GM23338 (cell line): ENCODE results near the gene GIGYF1. TPM values are rescaled to one million over a fixed set of nuclear protein-coding genes. Genes with fewer than 3 reads are reported as not detected.
A peak's percentile ranks its signal among the peaks of the same experiment; 100 is the strongest.

Experiments used
- ATAC-seq: fragments of 200-7000 bp; cut with Tn5 transposase; 3 replicates; pipeline ENCODE4 v1.9.1; 2020
- DNase-seq: peaks from one replicate; pipeline ENCODE4 v3.0.0-alpha.2; 2015; ENCODE audit warnings: low spot score
- H2AFZ ChIP-seq: fragments of 200-600 bp; sonication (generic); 2 replicates; pipeline ENCODE4 v1.8.0; 2016; ENCODE audit warnings: antibody characterized with exemption, mild to moderate bottlenecking, moderate library complexity
- H3F3A ChIP-seq: fragments of 200-600 bp; sonication (generic); replicated peaks from 2 replicates; pipeline ENCODE4 v1.8.0; 2017; ENCODE audit warnings: antibody characterized with exemption, mixed run types, low read depth
- H3K27ac ChIP-seq: fragments of 200-600 bp; sonication (generic); 2 replicates; pipeline ENCODE4 v1.6.1; 2016; ENCODE audit warnings: low read depth
- H3K27me3 ChIP-seq: fragments of 200-600 bp; sonication (generic); 2 replicates; pipeline ENCODE4 v1.8.0; 2016; ENCODE audit warnings: mild to moderate bottlenecking, mixed run types, moderate library complexity; ENCODE audit not compliant: insufficient read depth
- H3K36me3 ChIP-seq: fragments of 200-600 bp; sonication (generic); 2 replicates; pipeline ENCODE4 v1.8.0; 2016; ENCODE audit warnings: mild to moderate bottlenecking; ENCODE audit not compliant: insufficient read depth
- H3K4me1 ChIP-seq: fragments of 200-600 bp; sonication (generic); 2 replicates; pipeline ENCODE4 v1.8.0; 2016; ENCODE audit warnings: mild to moderate bottlenecking, moderate library complexity; ENCODE audit not compliant: insufficient read depth
- H3K4me2 ChIP-seq: fragments of 200-600 bp; sonication (generic); 2 replicates; pipeline ENCODE4 v1.7.1; 2017; ENCODE audit warnings: mixed run types
- H3K4me3 ChIP-seq: fragments of 200-600 bp; sonication (generic); 2 replicates; pipeline ENCODE4 v1.6.1; 2016; ENCODE audit warnings: mixed run types
- H3K79me2 ChIP-seq: fragments of 200-600 bp; sonication (generic); replicated peaks from 2 replicates; pipeline ENCODE4 v1.8.0; 2017; ENCODE audit warnings: mild to moderate bottlenecking; ENCODE audit not compliant: insufficient read depth
- H3K9me2 ChIP-seq: fragments of 200-600 bp; sonication (generic); 2 replicates; pipeline ENCODE4 v1.8.0; 2017; ENCODE audit not compliant: insufficient read depth
- H4K20me1 ChIP-seq: fragments of 200-600 bp; sonication (generic); replicated peaks from 2 replicates; pipeline ENCODE4 v1.8.0; 2017; ENCODE audit warnings: mild to moderate bottlenecking; ENCODE audit not compliant: insufficient read depth
- H3K27ac Mint-ChIP-seq: 2 replicates; pipeline ENCODE4 v1.8.0; 2020; ENCODE audit warnings: inconsistent platforms, mild to moderate bottlenecking, moderate library complexity, mixed read lengths
- H3K27me3 Mint-ChIP-seq: 3 replicates; pipeline ENCODE4 v1.8.0; 2022; ENCODE audit warnings: low read depth, mild to moderate bottlenecking, moderate library complexity, mixed read lengths, inconsistent platforms; ENCODE audit not compliant: insufficient read depth, poor library complexity
- H3K36me3 Mint-ChIP-seq: 3 replicates; pipeline ENCODE4 v1.8.0; 2021; ENCODE audit warnings: low read depth, mild to moderate bottlenecking, inconsistent platforms, moderate library complexity, mixed read lengths
- H3K4me1 Mint-ChIP-seq: 3 replicates; pipeline ENCODE4 v1.8.0; 2020; ENCODE audit warnings: mild to moderate bottlenecking, inconsistent platforms, mixed read lengths
- H3K4me3 Mint-ChIP-seq: 3 replicates; pipeline ENCODE4 v1.8.0; 2021; ENCODE audit warnings: moderate library complexity, mild to moderate bottlenecking, inconsistent platforms, mixed read lengths
- H3K9me3 Mint-ChIP-seq: 3 replicates; pipeline ENCODE4 v1.8.0; 2020; ENCODE audit warnings: moderate library complexity, mild to moderate bottlenecking, inconsistent platforms, mixed read lengths
- CREB1 ChIP-seq: fragments of 250-450 bp; sonication (Bioruptor Pico); IDR thresholded peaks from 2 replicates; pipeline ENCODE4 v1.5.0; 2020; ENCODE audit warnings: low read depth, mild to moderate bottlenecking, moderate library complexity
- CTCF ChIP-seq, 2 experiments: fragments of 200-600 bp in 1 of 2; sonication (generic) in 1 of 2; conservative IDR thresholded peaks; 2 replicates each; pipeline versions ENCODE4 v1.5.1 to v1.6.1; 2016 to 2017; ENCODE audit warnings: antibody characterized with exemption in 2 of 2, low read depth in 2 of 2, mild to moderate bottlenecking in 2 of 2, moderate library complexity in 1 of 2
- EZH2 ChIP-seq: fragments of 200-600 bp; sonication (generic); IDR thresholded peaks from one replicate; pipeline ENCODE4 v1.8.0; 2017; ENCODE audit warnings: antibody characterized with exemption, mild to moderate bottlenecking, low read depth; ENCODE audit not compliant: unreplicated experiment
- EZH2phosphoT487 ChIP-seq: fragments of 200-600 bp; sonication (generic); IDR thresholded peaks from one replicate; pipeline ENCODE4 v1.8.1; 2018; ENCODE audit warnings: antibody characterized with exemption; ENCODE audit not compliant: unreplicated experiment
- JUNB ChIP-seq: IDR thresholded peaks from one replicate; pipeline ENCODE4 v1.6.1; 2016; ENCODE audit warnings: antibody characterized with exemption; ENCODE audit not compliant: unreplicated experiment
- NANOG ChIP-seq: IDR thresholded peaks from 2 replicates; pipeline ENCODE4 v1.6.1; 2016; ENCODE audit warnings: antibody characterized with exemption, borderline replicate concordance
- POLR2AphosphoS5 ChIP-seq: IDR thresholded peaks from 2 replicates; pipeline ENCODE4 v1.6.1; 2016; ENCODE audit warnings: antibody characterized with exemption, low read depth
- STAT1 ChIP-seq: IDR thresholded peaks from one replicate; pipeline ENCODE4 v1.6.1; 2016; ENCODE audit warnings: antibody characterized with exemption; ENCODE audit not compliant: unreplicated experiment
- ZNF114 ChIP-seq: fragments of 250-450 bp; sonication (Bioruptor Pico); IDR thresholded peaks from 2 replicates; pipeline ENCODE4 v1.5.0; 2020; ENCODE audit warnings: mild to moderate bottlenecking, moderate library complexity
- ZNF331 ChIP-seq: fragments of 250-450 bp; sonication (Bioruptor Pico); IDR thresholded peaks from 2 replicates; pipeline ENCODE4 v1.5.0; 2020; ENCODE audit warnings: low read depth, mild to moderate bottlenecking, moderate library complexity
- polyA plus RNA-seq: library from polyadenylated mRNA; unstranded; fragments of >200 nt; fragmentation: Nextera tagmentation; extraction: Ambion mirVana; gene quantifications from 2 replicates; pipeline ENCODE4 v1.2.1, GENCODE V29; 2016
- total RNA-seq: library from RNA; depleted of rRNA; stranded (reverse); fragments of >200 nt; shearing (Covaris generic); gene quantifications from 2 replicates; pipeline ENCODE4 v1.2.3, GENCODE V29; 2014
- TF ChIP-seq, protein P1 (sequence below): IDR thresholded peaks from 2 replicates; pipeline ENCODE4 v1.6.1; 2016; ENCODE audit warnings: antibody characterized with exemption
- TF ChIP-seq, protein P2 (sequence below): IDR thresholded peaks from one replicate; pipeline ENCODE4 v1.6.1; 2018; ENCODE audit warnings: antibody characterized with exemption; ENCODE audit not compliant: unreplicated experiment

GIGYF1 gene
- total and polyA plus RNA-seq, 2 experiments from 2014 or later: 40.4 to 69.8 TPM

DNA sequence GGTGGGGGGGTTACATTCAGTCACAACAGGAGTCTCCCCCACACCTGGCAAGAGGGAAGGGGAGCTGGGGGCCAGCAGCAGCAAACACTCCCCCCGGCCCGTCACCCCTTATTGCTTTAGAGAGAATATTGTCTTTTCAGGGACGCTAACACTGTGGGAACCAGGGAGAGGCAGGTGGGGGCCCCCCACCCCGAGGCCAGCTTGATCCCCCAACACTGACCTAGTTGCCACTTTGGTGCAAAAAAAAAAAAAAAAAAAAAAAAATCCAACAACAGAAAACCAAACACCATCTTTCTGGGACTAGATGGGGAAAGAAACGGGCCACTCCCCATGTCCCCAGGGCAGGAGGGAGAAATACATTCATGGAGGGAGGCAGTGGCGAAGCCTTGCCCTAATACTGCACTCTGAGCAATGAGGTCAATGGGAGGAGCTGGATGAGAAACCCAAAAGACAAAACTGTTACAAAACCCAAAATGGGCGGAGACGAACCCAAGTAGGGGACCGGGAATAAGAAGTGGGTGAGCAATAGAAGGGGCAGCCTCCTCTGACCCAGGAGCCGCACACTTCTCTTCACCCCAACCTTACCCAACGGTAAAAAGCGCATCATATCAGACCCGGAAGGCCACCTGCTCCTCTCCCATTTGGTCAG, 14.0 kb downstream of the GIGYF1 start:
- no peaks in the 10 kb centered on the region for H3K9me3 Mint-ChIP-seq
- Histone ChIP-seq H3K36me3 (no peaks in the 10 kb centered on the region; the same call in 1 of the 2 replicates), H3K27me3 (no peaks in the 10 kb centered on the region), H3K9me2 (no peaks in the 10 kb centered on the region), H4K20me1 (no peaks in the 10 kb centered on the region; the same call in 1 of the 2 replicates), H3K79me2 (no peaks in the 10 kb centered on the region), H3K4me1 (peaks cover 11% of the 10 kb centered on the region), H2AFZ (no peak overlapping the region), H3K4me3 (no peak overlapping the region), H3K27ac (peak overlapping the region; percentile 81; the same call in 1 of the 2 replicates), H3F3A (peaks cover 43% of the 10 kb centered on the region), H3K4me2 (no peak overlapping the region)
- no peak overlapping the region; the same call in 2 of the 3 replicates for H3K4me3 Mint-ChIP-seq
- ATAC-seq (no peak), DNase-seq (peak; percentile 52)
- H3K27ac Mint-ChIP-seq: no peak overlapping the region; the same call in 1 of the 2 replicates
- TF ChIP-seq NANOG (no peak), JUNB (no peak)
- TF ChIP-seq, protein P1, sequence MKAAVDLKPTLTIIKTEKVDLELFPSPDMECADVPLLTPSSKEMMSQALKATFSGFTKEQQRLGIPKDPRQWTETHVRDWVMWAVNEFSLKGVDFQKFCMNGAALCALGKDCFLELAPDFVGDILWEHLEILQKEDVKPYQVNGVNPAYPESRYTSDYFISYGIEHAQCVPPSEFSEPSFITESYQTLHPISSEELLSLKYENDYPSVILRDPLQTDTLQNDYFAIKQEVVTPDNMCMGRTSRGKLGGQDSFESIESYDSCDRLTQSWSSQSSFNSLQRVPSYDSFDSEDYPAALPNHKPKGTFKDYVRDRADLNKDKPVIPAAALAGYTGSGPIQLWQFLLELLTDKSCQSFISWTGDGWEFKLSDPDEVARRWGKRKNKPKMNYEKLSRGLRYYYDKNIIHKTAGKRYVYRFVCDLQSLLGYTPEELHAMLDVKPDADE: no peak
- H3K4me1 Mint-ChIP-seq: peaks cover 11% of the 10 kb centered on the region
- H3K36me3 Mint-ChIP-seq: peaks cover 54% of the 10 kb centered on the region
- peaks cover 17% of the 10 kb centered on the region for H3K27me3 Mint-ChIP-seq

DNA sequence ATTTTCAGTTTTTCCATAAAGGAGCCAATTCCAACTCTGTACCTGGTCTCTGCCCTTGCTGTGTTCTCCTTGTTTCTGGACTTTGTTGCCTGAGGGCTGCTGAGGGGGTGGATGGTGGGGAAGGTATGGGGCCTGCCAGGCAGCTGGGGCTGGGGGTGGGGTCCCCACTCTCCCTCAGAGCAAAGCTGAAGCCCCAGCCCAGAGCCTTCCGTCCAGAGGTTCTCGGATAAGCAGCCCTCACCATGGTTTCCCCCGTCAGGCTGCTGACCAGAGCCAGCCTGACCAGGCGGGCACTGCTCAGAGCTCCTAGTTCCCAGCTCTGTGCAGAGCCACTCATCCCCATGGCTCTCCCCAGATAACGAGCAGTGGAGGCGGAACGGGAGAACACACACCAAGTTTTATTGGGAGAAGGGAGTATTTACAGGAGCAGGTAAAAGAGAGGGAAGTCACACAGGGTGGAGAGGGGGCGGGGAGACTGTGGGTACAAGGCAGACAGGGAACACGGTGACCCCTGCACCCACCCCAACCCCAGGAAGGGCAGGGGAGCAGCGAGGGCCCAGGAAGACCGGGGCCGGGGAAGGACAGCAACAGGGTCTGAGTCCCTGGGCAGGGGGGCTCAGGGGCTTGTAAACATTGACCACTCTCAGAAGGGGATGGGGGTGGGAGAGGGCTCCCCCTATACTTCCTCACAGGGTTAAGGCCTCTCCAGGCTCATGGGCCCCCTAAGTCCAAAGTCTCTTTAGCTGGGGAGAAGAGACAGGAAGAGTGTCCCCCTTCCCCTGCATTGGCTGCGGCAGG, 14.7 kb downstream of the GIGYF1 start:
- Mint-ChIP-seq H3K27ac (0 out of 2 replicates have a peak overlapping the region, but pooled peaks have one; percentile 28), H3K4me3 (no peak overlapping the region), H3K9me3 (no peaks in the 10 kb centered on the region), H3K4me1 (peaks cover 11% of the 10 kb centered on the region), H3K27me3 (peaks cover 19% of the 10 kb centered on the region), H3K36me3 (peaks cover 48% of the 10 kb centered on the region)
- Histone ChIP-seq H4K20me1 (no peaks in the 10 kb centered on the region; the same call in 1 of the 2 replicates), H3K9me2 (no peaks in the 10 kb centered on the region), H3K27ac (peak overlapping the region; percentile 81), H3K27me3 (no peaks in the 10 kb centered on the region), H3F3A (peaks cover 42% of the 10 kb centered on the region), H3K4me2 (no peak overlapping the region), H3K4me1 (peaks cover 11% of the 10 kb centered on the region), H3K79me2 (no peaks in the 10 kb centered on the region), H2AFZ (no peak overlapping the region), H3K36me3 (no peaks in the 10 kb centered on the region; the same call in 1 of the 2 replicates), H3K4me3 (no peak overlapping the region)
- no peak; the same call in 2 of the 3 replicates for ATAC-seq
- DNase-seq: no peak
- TF ChIP-seq STAT1: no peak
- TF ChIP-seq CREB1 (CRISPR knock-in tag): no peak
- TF ChIP-seq, protein P2, sequence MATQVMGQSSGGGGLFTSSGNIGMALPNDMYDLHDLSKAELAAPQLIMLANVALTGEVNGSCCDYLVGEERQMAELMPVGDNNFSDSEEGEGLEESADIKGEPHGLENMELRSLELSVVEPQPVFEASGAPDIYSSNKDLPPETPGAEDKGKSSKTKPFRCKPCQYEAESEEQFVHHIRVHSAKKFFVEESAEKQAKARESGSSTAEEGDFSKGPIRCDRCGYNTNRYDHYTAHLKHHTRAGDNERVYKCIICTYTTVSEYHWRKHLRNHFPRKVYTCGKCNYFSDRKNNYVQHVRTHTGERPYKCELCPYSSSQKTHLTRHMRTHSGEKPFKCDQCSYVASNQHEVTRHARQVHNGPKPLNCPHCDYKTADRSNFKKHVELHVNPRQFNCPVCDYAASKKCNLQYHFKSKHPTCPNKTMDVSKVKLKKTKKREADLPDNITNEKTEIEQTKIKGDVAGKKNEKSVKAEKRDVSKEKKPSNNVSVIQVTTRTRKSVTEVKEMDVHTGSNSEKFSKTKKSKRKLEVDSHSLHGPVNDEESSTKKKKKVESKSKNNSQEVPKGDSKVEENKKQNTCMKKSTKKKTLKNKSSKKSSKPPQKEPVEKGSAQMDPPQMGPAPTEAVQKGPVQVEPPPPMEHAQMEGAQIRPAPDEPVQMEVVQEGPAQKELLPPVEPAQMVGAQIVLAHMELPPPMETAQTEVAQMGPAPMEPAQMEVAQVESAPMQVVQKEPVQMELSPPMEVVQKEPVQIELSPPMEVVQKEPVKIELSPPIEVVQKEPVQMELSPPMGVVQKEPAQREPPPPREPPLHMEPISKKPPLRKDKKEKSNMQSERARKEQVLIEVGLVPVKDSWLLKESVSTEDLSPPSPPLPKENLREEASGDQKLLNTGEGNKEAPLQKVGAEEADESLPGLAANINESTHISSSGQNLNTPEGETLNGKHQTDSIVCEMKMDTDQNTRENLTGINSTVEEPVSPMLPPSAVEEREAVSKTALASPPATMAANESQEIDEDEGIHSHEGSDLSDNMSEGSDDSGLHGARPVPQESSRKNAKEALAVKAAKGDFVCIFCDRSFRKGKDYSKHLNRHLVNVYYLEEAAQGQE: no peak
- TF ChIP-seq EZH2phosphoT487: no peak
- no peak for TF ChIP-seq ZNF331 (CRISPR knock-in tag)
- TF ChIP-seq EZH2: no peak
- no peak for TF ChIP-seq NANOG
- no peak; the same call in 1 of the 2 replicates for TF ChIP-seq POLR2AphosphoS5
- no peak for TF ChIP-seq JUNB
- TF ChIP-seq ZNF114: no peak
- TF ChIP-seq, protein P1: no peak
- TF ChIP-seq CTCF (conservative IDR thresholded peaks at IDR 0.05; ENCODE audit: low read depth in 2 of 2): no peak
